HepG2 (cell line): ENCODE measurements around the gene TTLL13. TPM values are rescaled to one million over a fixed set of nuclear protein-coding genes. Genes with fewer than 3 reads are reported as not detected.

Source experiments
- ASH2L ChIP-seq: fragments of 300-600, 200-600 bp; sonication (generic); IDR thresholded peaks from 2 replicates; pipeline ENCODE4 v1.7.0; 2017; ENCODE audit warnings: low read depth, mild to moderate bottlenecking, moderate library complexity, mixed read lengths, low read length; ENCODE audit not compliant: insufficient read length
- DMAP1 ChIP-seq: IDR thresholded peaks from 2 replicates; pipeline ENCODE4 v1.6.1; 2016
- FOSL2 ChIP-seq: sonication (generic); formaldehyde crosslinking; IDR thresholded peaks from 2 replicates; pipeline ENCODE4 v1.4.0; 2020; ENCODE audit warnings: missing genetic modification reagents
- NFKBIZ ChIP-seq: IDR thresholded peaks from 2 replicates; pipeline ENCODE4 v1.6.1; 2018; ENCODE audit warnings: missing genetic modification reagents, missing compliant biosample characterization
- POLR2AphosphoS5 ChIP-seq: IDR thresholded peaks from 2 replicates; pipeline ENCODE4 v1.6.1; 2012; ENCODE audit warnings: low read depth, low read length
- RARA ChIP-seq: IDR thresholded peaks from 2 replicates; pipeline ENCODE4 v1.6.1; 2016; ENCODE audit warnings: missing genetic modification reagents, missing compliant biosample characterization
- SKI ChIP-seq: fragments of 450-650 bp; IDR thresholded peaks from one replicate; pipeline ENCODE4 v1.6.1; 2018; ENCODE audit warnings: mild to moderate bottlenecking; ENCODE audit not compliant: partially characterized antibody
- TAF1 ChIP-seq: sonication (generic); formaldehyde crosslinking; IDR thresholded peaks from 2 replicates; pipeline ENCODE4 v1.4.0; 2020; ENCODE audit warnings: missing genetic modification reagents
- ZMYM4 ChIP-seq: sonication (generic); formaldehyde crosslinking; IDR thresholded peaks from 2 replicates; pipeline ENCODE4 v1.8.1; 2023; ENCODE audit warnings: mild to moderate bottlenecking, missing genetic modification reagents
- ZNF101 ChIP-seq: sonication (generic); formaldehyde crosslinking; IDR thresholded peaks from 2 replicates; pipeline ENCODE4 v1.4.0; 2020; ENCODE audit warnings: mild to moderate bottlenecking, low read depth, missing genetic modification reagents, borderline replicate concordance
- ZNF563 ChIP-seq: sonication (generic); formaldehyde crosslinking; IDR thresholded peaks from 2 replicates; pipeline ENCODE4 v1.8.0; 2022; ENCODE audit warnings: mild to moderate bottlenecking, moderate library complexity, missing genetic modification reagents
- polyA plus RNA-seq, 8 experiments: library from polyadenylated mRNA; depleted of rRNA in 3 of 8; stranded (reverse) in 7 of 8; unstranded in 1 of 8; fragments of >200 nt; fragmentation: Illumina TruSeq in 4 of 8; extraction: Trizol in 4 of 8; gene quantifications; 2 replicates each; pipeline versions ENCODE4 v1.2.1 to v1.2.3, GENCODE V29; 2011 to 2016; ENCODE audit warnings: low read depth in 4 of 8, missing spikeins in 1 of 8, mixed read lengths in 1 of 8; ENCODE audit not compliant: insufficient read depth in 1 of 8
- total RNA-seq, 5 experiments: library from RNA; depleted of rRNA; stranded (reverse); fragments of >200 nt; fragmentation: Illumina TruSeq; extraction: Trizol; gene quantifications; 2 replicates each; pipeline ENCODE4 v1.2.3, GENCODE V29; 2016; ENCODE audit warnings: low read depth in 1 of 5
- TF ChIP-seq, protein P1 (sequence below): sonication (generic); formaldehyde crosslinking; IDR thresholded peaks from 2 replicates; pipeline ENCODE4 v1.8.1; 2023; ENCODE audit warnings: mild to moderate bottlenecking, missing genetic modification reagents
- TF ChIP-seq, protein P2 (sequence below): sonication (generic); formaldehyde crosslinking; IDR thresholded peaks from 2 replicates; pipeline ENCODE4 v1.4.0; 2020; ENCODE audit warnings: missing genetic modification reagents
- TF ChIP-seq, protein P3 (sequence below): sonication (generic); formaldehyde crosslinking; IDR thresholded peaks from 2 replicates; pipeline ENCODE4 v1.8.1; 2023; ENCODE audit warnings: mild to moderate bottlenecking, missing genetic modification reagents
- TF ChIP-seq, protein P4 (sequence below): sonication (generic); formaldehyde crosslinking; IDR thresholded peaks from 2 replicates; pipeline ENCODE4 v1.4.0; 2020; ENCODE audit warnings: mild to moderate bottlenecking, missing genetic modification reagents, borderline replicate concordance
- TF ChIP-seq, protein P5 (sequence below): sonication (generic); formaldehyde crosslinking; IDR thresholded peaks from 2 replicates; pipeline ENCODE4 v1.5.1; 2020; ENCODE audit warnings: mild to moderate bottlenecking, missing genetic modification reagents, borderline replicate concordance

Gene TTLL13
- total and polyA plus RNA-seq, 2 of the 13 experiments (the other 11 are each of a cell fraction or from before 2014, with no cell fraction given) = 0.07 to 0.29 TPM

DNA sequence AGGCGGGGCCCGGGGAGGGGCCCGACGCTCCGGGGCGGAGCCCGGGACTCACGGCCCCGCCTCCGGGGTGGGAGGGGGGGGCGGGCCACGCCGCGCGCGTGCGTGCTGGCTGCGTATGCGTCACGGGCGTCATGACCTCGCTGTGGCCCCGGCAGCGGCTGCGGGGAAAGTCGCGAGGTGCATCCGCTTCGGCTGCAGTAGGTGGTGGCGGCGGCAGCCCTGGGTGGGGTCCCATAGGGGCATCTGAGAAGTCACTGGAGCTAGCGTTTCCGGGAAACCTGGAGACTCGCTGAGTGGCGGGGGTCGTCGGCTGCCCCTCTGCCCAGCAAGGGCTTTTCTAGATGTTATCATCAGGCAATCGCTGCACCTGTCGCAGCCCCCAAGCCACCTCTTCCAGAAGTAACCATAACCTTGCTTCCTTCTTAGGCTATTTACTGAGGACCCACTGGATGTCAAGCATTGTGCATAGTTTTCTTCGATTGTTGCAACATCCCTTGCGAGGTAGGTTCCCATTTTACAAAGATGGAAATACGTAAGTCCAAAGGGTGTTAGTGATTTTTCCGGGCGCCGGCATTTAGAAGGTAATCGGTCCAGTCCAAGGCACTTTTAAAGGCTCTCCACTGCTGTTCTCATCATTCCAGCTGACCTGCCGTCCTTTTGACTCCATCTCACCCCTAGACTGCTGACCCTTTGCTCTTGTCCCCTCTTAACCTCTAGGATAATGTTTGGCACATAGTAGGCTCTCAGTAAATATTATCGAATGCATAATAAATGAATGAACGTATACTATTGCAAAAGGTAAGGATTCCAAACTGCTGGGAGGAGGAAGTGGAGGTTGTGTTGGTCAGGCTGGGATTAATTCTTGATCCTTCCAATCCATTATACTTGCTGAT, 15.0 kb upstream of the TTLL13 start, which contains the start of gene GDPGP1 (continued):
- 0 out of 2 replicates have a peak, but pooled peaks have one; percentile 10 for TF ChIP-seq ZMYM4
- TF ChIP-seq, protein P1, sequence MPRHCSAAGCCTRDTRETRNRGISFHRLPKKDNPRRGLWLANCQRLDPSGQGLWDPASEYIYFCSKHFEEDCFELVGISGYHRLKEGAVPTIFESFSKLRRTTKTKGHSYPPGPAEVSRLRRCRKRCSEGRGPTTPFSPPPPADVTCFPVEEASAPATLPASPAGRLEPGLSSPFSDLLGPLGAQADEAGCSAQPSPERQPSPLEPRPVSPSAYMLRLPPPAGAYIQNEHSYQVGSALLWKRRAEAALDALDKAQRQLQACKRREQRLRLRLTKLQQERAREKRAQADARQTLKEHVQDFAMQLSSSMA (CRISPR knock-in tag) = no peak
- TF ChIP-seq ASH2L = peak; percentile 40
- TF ChIP-seq, protein P2, sequence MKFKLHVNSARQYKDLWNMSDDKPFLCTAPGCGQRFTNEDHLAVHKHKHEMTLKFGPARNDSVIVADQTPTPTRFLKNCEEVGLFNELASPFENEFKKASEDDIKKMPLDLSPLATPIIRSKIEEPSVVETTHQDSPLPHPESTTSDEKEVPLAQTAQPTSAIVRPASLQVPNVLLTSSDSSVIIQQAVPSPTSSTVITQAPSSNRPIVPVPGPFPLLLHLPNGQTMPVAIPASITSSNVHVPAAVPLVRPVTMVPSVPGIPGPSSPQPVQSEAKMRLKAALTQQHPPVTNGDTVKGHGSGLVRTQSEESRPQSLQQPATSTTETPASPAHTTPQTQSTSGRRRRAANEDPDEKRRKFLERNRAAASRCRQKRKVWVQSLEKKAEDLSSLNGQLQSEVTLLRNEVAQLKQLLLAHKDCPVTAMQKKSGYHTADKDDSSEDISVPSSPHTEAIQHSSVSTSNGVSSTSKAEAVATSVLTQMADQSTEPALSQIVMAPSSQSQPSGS (CRISPR knock-in tag) = 0 out of 2 replicates have a peak, but pooled peaks have one; percentile 3
- TF ChIP-seq DMAP1 (CRISPR knock-in tag) = peak; percentile 12; the same call in 1 of the 2 replicates
- TF ChIP-seq, protein P3, sequence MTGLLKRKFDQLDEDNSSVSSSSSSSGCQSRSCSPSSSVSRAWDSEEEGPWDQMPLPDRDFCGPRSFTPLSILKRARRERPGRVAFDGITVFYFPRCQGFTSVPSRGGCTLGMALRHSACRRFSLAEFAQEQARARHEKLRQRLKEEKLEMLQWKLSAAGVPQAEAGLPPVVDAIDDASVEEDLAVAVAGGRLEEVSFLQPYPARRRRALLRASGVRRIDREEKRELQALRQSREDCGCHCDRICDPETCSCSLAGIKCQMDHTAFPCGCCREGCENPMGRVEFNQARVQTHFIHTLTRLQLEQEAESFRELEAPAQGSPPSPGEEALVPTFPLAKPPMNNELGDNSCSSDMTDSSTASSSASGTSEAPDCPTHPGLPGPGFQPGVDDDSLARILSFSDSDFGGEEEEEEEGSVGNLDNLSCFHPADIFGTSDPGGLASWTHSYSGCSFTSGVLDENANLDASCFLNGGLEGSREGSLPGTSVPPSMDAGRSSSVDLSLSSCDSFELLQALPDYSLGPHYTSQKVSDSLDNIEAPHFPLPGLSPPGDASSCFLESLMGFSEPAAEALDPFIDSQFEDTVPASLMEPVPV (CRISPR knock-in tag) = peak; percentile 38; the same call in 1 of the 2 replicates
- TF ChIP-seq, protein P4, sequence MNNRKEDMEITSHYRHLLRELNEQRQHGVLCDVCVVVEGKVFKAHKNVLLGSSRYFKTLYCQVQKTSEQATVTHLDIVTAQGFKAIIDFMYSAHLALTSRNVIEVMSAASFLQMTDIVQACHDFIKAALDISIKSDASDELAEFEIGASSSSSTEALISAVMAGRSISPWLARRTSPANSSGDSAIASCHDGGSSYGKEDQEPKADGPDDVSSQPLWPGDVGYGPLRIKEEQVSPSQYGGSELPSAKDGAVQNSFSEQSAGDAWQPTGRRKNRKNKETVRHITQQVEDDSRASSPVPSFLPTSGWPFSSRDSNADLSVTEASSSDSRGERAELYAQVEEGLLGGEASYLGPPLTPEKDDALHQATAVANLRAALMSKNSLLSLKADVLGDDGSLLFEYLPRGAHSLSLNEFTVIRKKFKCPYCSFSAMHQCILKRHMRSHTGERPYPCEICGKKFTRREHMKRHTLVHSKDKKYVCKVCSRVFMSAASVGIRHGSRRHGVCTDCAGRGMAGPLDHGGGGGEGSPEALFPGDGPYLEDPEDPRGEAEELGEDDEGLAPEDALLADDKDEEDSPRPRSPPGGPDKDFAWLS (CRISPR knock-in tag) = no peak
- peak; percentile 70 for TF ChIP-seq POLR2AphosphoS5
- 0 out of 2 replicates have a peak, but pooled peaks have one; percentile 13 for TF ChIP-seq ZNF563 (CRISPR knock-in tag)
- TF ChIP-seq NFKBIZ (CRISPR knock-in tag) = no peak
- TF ChIP-seq FOSL2 (CRISPR knock-in tag) = peak; percentile 58; the same call in 1 of the 2 replicates
- TF ChIP-seq ZNF101 (CRISPR knock-in tag) = no peak
- peak; percentile 28 for TF ChIP-seq SKI
- TF ChIP-seq TAF1 (CRISPR knock-in tag) = peak; percentile 54; the same call in 1 of the 2 replicates
- TF ChIP-seq RARA = peak; percentile 80; the same call in 1 of the 2 replicates
- TF ChIP-seq, protein P5, sequence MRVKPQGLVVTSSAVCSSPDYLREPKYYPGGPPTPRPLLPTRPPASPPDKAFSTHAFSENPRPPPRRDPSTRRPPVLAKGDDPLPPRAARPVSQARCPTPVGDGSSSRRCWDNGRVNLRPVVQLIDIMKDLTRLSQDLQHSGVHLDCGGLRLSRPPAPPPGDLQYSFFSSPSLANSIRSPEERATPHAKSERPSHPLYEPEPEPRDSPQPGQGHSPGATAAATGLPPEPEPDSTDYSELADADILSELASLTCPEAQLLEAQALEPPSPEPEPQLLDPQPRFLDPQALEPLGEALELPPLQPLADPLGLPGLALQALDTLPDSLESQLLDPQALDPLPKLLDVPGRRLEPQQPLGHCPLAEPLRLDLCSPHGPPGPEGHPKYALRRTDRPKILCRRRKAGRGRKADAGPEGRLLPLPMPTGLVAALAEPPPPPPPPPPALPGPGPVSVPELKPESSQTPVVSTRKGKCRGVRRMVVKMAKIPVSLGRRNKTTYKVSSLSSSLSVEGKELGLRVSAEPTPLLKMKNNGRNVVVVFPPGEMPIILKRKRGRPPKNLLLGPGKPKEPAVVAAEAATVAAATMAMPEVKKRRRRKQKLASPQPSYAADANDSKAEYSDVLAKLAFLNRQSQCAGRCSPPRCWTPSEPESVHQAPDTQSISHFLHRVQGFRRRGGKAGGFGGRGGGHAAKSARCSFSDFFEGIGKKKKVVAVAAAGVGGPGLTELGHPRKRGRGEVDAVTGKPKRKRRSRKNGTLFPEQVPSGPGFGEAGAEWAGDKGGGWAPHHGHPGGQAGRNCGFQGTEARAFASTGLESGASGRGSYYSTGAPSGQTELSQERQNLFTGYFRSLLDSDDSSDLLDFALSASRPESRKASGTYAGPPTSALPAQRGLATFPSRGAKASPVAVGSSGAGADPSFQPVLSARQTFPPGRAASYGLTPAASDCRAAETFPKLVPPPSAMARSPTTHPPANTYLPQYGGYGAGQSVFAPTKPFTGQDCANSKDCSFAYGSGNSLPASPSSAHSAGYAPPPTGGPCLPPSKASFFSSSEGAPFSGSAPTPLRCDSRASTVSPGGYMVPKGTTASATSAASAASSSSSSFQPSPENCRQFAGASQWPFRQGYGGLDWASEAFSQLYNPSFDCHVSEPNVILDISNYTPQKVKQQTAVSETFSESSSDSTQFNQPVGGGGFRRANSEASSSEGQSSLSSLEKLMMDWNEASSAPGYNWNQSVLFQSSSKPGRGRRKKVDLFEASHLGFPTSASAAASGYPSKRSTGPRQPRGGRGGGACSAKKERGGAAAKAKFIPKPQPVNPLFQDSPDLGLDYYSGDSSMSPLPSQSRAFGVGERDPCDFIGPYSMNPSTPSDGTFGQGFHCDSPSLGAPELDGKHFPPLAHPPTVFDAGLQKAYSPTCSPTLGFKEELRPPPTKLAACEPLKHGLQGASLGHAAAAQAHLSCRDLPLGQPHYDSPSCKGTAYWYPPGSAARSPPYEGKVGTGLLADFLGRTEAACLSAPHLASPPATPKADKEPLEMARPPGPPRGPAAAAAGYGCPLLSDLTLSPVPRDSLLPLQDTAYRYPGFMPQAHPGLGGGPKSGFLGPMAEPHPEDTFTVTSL (CRISPR knock-in tag) = no peak
